H1 (cell line): ENCODE measurements around the gene HJURP.
A peak's percentile ranks its signal among the peaks of the same experiment; 100 is the strongest.

ENCODE experiments used
- ATF2 ChIP-seq: IDR thresholded peaks from 2 replicates; pipeline ENCODE4 v1.6.1; 2012; ENCODE audit warnings: low read length, inconsistent platforms
- CHD2 ChIP-seq: IDR thresholded peaks from 2 replicates; pipeline ENCODE4 v1.6.1; 2012; ENCODE audit warnings: low read length, improper control_type of control experiment
- CHD7 ChIP-seq: fragments of 300-600 bp; sonication (generic); IDR thresholded peaks from 2 replicates; pipeline ENCODE4 v1.7.1; 2012; ENCODE audit warnings: low read length, moderate library complexity, mild to moderate bottlenecking, inconsistent platforms; ENCODE audit not compliant: insufficient replicate concordance
- CTCF ChIP-seq, 3 experiments: IDR thresholded peaks; 1 replicate in 2 of 3; 2 replicates in 1 of 3; pipeline versions ENCODE4 v1.5.1 to v1.6.1; 2011; ENCODE audit warnings: low read length in 3 of 3, mild to moderate bottlenecking in 3 of 3, inconsistent platforms in 2 of 3, low read depth in 1 of 3, moderate library complexity in 1 of 3; ENCODE audit not compliant: insufficient read depth in 1 of 3; ENCODE audit errors: control extremely low read depth in 1 of 3
- EP300 ChIP-seq, 2 experiments: IDR thresholded peaks; 1 replicate in 1 of 2; 2 replicates in 1 of 2; pipeline ENCODE4 v1.6.1; 2011 to 2012; ENCODE audit warnings: low read depth in 2 of 2, low read length in 2 of 2, mild to moderate bottlenecking in 2 of 2, borderline replicate concordance in 1 of 2, inconsistent platforms in 1 of 2, moderate library complexity in 1 of 2
- EZH2 ChIP-seq: fragments of 200-600 bp; sonication (generic); IDR thresholded peaks from 2 replicates; pipeline ENCODE4 v1.7.1; 2012; ENCODE audit warnings: low read depth, mild to moderate bottlenecking, moderate library complexity, low read length, inconsistent platforms; ENCODE audit not compliant: severe bottlenecking
- GABPA ChIP-seq: IDR thresholded peaks from 2 replicates; pipeline ENCODE4 v1.6.1; 2011; ENCODE audit warnings: mild to moderate bottlenecking, low read length, moderate library complexity, borderline replicate concordance; ENCODE audit not compliant: insufficient read depth
- HDAC6 ChIP-seq: IDR thresholded peaks from one replicate; pipeline ENCODE4 v1.7.1; 2012; ENCODE audit warnings: low read depth, mild to moderate bottlenecking, inconsistent platforms, low read length, moderate library complexity
- KDM5A ChIP-seq: fragments of 200-600 bp; IDR thresholded peaks from 2 replicates; pipeline ENCODE4 v1.7.1; 2012; ENCODE audit warnings: mild to moderate bottlenecking, low read length, inconsistent platforms, mixed read lengths
- POLR2A ChIP-seq, 2 experiments: IDR thresholded peaks; 1 replicate in 1 of 2; 2 replicates in 1 of 2; pipeline ENCODE4 v1.6.1; 2011; ENCODE audit warnings: low read depth in 2 of 2, low read length in 2 of 2, mild to moderate bottlenecking in 2 of 2; ENCODE audit errors: control extremely low read depth in 1 of 2
- USF2 ChIP-seq: IDR thresholded peaks from 2 replicates; pipeline ENCODE4 v1.6.1; 2011; ENCODE audit warnings: low read length, improper control_type of control experiment

GRCh38 chr2:233867993-233868532, 13.7 kb upstream of the HJURP start, which contains the start of gene MSL3B:
- no peak for TF ChIP-seq CHD7
- no peak for TF ChIP-seq CTCF (IDR thresholded peaks at IDR 0.05; ENCODE audit: control extremely low read depth in 1 of 3, insufficient read depth in 1 of 3, low read depth in 1 of 3, low read length in 3 of 3)
- no peak for TF ChIP-seq GABPA
- no peak for TF ChIP-seq CHD2
- peak in 1 of 2 experiments; percentile 66; a peak in 2 of 3 replicates for TF ChIP-seq POLR2A (IDR thresholded peaks at IDR 0.05; ENCODE audit: control extremely low read depth in 1 of 2, low read depth in 2 of 2, low read length in 2 of 2)
- no peak for TF ChIP-seq USF2
- no peak for TF ChIP-seq EZH2
- TF ChIP-seq ATF2: no peak
- TF ChIP-seq HDAC6: no peak
- TF ChIP-seq KDM5A: no peak
- no peak for TF ChIP-seq EP300 (IDR thresholded peaks at IDR 0.05; ENCODE audit: borderline replicate concordance in 1 of 2, low read depth in 2 of 2, low read length in 2 of 2)
